ENCODE measurements around the gene SF3B3. TPM values are rescaled to one million over a fixed set of nuclear protein-coding genes. Genes with fewer than 3 reads are reported as not detected.

Gene SF3B3
- total RNA-seq, 4 donors from 2014 or later: 84.2 to 118 (median 95.6) TPM

- DNase-seq (ENCODE audit: low spot score): peak; percentile 35
- TF ChIP-seq CTCF (IDR thresholded peaks at IDR 0.05): no peak
- peak; percentile 84 for ATAC-seq (ENCODE audit: low FRiP score)
Measured at GRCh38 chr16:70589998-70590471, 66.4 kb downstream of the SF3B3 start.

- TF ChIP-seq CTCF (IDR thresholded peaks at IDR 0.05): no peak
- DNase-seq (ENCODE audit: low spot score): no peak
- peak; percentile 22 for ATAC-seq (ENCODE audit: low FRiP score)
Measured at GRCh38 chr16:70590722-70591415, 67.3 kb downstream of the SF3B3 start.

- no peak for ATAC-seq (ENCODE audit: low FRiP score)
Measured at GRCh38 chr16:70591615-70592014, 68.0 kb downstream of the SF3B3 start.

GRCh38 chr16:70592106-70592571 is 68.5 kb downstream of the SF3B3 start:
- no peak for TF ChIP-seq CTCF (IDR thresholded peaks at IDR 0.05)
- DNase-seq (ENCODE audit: low spot score): no peak
- no peak for ATAC-seq (ENCODE audit: low FRiP score)

More at GRCh38 chr16:70591615-70592014, 68.0 kb downstream of the SF3B3 start:
- DNase-seq (ENCODE audit: low spot score): no peak
- no peak for TF ChIP-seq CTCF (IDR thresholded peaks at IDR 0.05)

- TF ChIP-seq CTCF (IDR thresholded peaks at IDR 0.05): no peak
- ATAC-seq (ENCODE audit: low FRiP score): no peak
- DNase-seq (ENCODE audit: low spot score): no peak
Measured at GRCh38 chr16:70593544-70593943, 69.9 kb downstream of the SF3B3 start.

- no peak for TF ChIP-seq CTCF (IDR thresholded peaks at IDR 0.05)
- no peak for DNase-seq (ENCODE audit: low spot score)
Measured at GRCh38 chr16:70594569-70594968, 71.0 kb downstream of the SF3B3 start.

More at GRCh38 chr16:70594569-70594968, 71.0 kb downstream of the SF3B3 start:
- no peak for ATAC-seq (ENCODE audit: low FRiP score)

Measured in omental fat pad (tissue), 4 donors.